Endothelial cell of umbilical vein (primary cell): ENCODE results near the gene CNOT6L. TPM values are rescaled to one million over a fixed set of nuclear protein-coding genes. Genes with fewer than 3 reads are reported as not detected.

Experiments
- BruUV-seq: library from RNA; stranded (reverse); fragments of 400-500 nt; replicated peaks from 2 replicates; lab custom pipeline; 2021; lab: Mats Ljungman, UMichigan
- CTCF ChIA-PET: fragments of 300-600, 350-600 bp; sonication (Branson Sonifier 250); formaldehyde crosslinking; loops from one replicate; lab custom pipeline; 2021; ENCODE audit warnings: antibody characterized with exemption, inconsistent platforms; lab: Charles Lee
- POLR2A ChIA-PET: fragments of 300-600, 350-600 bp; sonication (Branson Sonifier 250); formaldehyde crosslinking; loops from one replicate; lab custom pipeline; 2021; ENCODE audit warnings: antibody characterized with exemption, inconsistent platforms; lab: Charles Lee
- DNase-seq: peaks from one replicate; pipeline ENCODE4 v3.0.0-alpha.2; 2011; ENCODE audit warnings: low read depth, low spot score
- FAIRE-seq: peaks from 2 replicates; lab custom pipeline; 2011; peaks lifted over from hg19 to GRCh38; lab: Jason Lieb, UNC
- H2AFZ ChIP-seq: 2 replicates; pipeline ENCODE4 v1.6.0; 2012; ENCODE audit warnings: low read depth, low read length, control low read depth, inconsistent platforms
- H3K27ac ChIP-seq: 2 replicates; pipeline ENCODE4 v1.5.1; 2011; ENCODE audit warnings: low read depth, mild to moderate bottlenecking, control low read depth, low read length, moderate library complexity; ENCODE audit not compliant: insufficient read depth
- H3K27me3 ChIP-seq, 2 experiments: 2 replicates each; pipeline versions ENCODE4 v1.6.0 to v1.6.1; 2011; ENCODE audit warnings: low read length in 2 of 2, mixed read lengths in 1 of 2; ENCODE audit not compliant: control insufficient read depth in 2 of 2, insufficient read depth in 2 of 2
- H3K36me3 ChIP-seq, 2 experiments: 2 replicates in 1 of 2; 3 replicates in 1 of 2; pipeline ENCODE4 v1.5.1; 2011; ENCODE audit warnings: low read length in 2 of 2, mild to moderate bottlenecking in 1 of 2, moderate library complexity in 1 of 2; ENCODE audit not compliant: control insufficient read depth in 2 of 2, insufficient read depth in 2 of 2; ENCODE audit errors: extremely low read depth in 1 of 2
- H3K4me1 ChIP-seq: 3 replicates; pipeline ENCODE4 v1.5.1; 2011; ENCODE audit warnings: mild to moderate bottlenecking, low read length; ENCODE audit not compliant: control insufficient read depth, insufficient read depth; ENCODE audit errors: extremely low read depth
- H3K4me2 ChIP-seq: 2 replicates; pipeline ENCODE4 v1.6.1; 2011; ENCODE audit warnings: low read length, control low read depth, mixed read lengths; ENCODE audit not compliant: insufficient read depth
- H3K4me3 ChIP-seq, 3 experiments: fragments of 200-600 bp in 1 of 3; sonication (generic), shearing (Covaris generic) in 1 of 3; replicated peaks in 1 of 3; 2 replicates each; pipeline ENCODE4 v1.5.1; 2011 to 2016; ENCODE audit warnings: control low read depth in 3 of 3, low read length in 3 of 3, mild to moderate bottlenecking in 2 of 3, inconsistent platforms in 1 of 3, low read depth in 1 of 3, moderate library complexity in 1 of 3; ENCODE audit not compliant: insufficient read depth in 1 of 3
- H3K79me2 ChIP-seq: 2 replicates; pipeline ENCODE4 v1.6.0; 2012; ENCODE audit warnings: low read length, inconsistent platforms; ENCODE audit not compliant: control insufficient read depth, insufficient read depth
- H3K9ac ChIP-seq: replicated peaks from 2 replicates; pipeline ENCODE3; 2011; ENCODE audit warnings: low read length, control low read depth; ENCODE audit not compliant: insufficient read depth; ENCODE audit errors: extremely low read depth
- H3K9me1 ChIP-seq: replicated peaks from 3 replicates; pipeline ENCODE4 v1.6.0; 2011; ENCODE audit warnings: mild to moderate bottlenecking, low read length; ENCODE audit not compliant: control insufficient read depth, insufficient read depth; ENCODE audit errors: extremely low read depth
- H3K9me3 ChIP-seq: replicated peaks from 2 replicates; pipeline ENCODE4 v1.5.1; 2012; ENCODE audit warnings: low read length, inconsistent platforms; ENCODE audit not compliant: control insufficient read depth, insufficient read depth
- H4K20me1 ChIP-seq: replicated peaks from 2 replicates; pipeline ENCODE3; 2011; ENCODE audit warnings: mild to moderate bottlenecking, low read length; ENCODE audit not compliant: control insufficient read depth, insufficient read depth; ENCODE audit errors: extremely low read depth
- CTCF ChIP-seq, 2 donors: IDR thresholded peaks; 1 replicate in 1 of 2; 2 replicates in 1 of 2; pipeline ENCODE4 v1.5.1; 2011; ENCODE audit warnings: low read length in 2 of 2, mild to moderate bottlenecking in 2 of 2, moderate library complexity in 2 of 2, control low read depth in 1 of 2, inconsistent platforms in 1 of 2, low read depth in 1 of 2; ENCODE audit not compliant: insufficient read depth in 1 of 2; ENCODE audit errors: extremely low read depth in 1 of 2
- EZH2 ChIP-seq: IDR thresholded peaks from 2 replicates; pipeline ENCODE4 v1.6.1; 2012; ENCODE audit warnings: borderline replicate concordance, low read depth, mild to moderate bottlenecking, moderate library complexity, low read length, inconsistent platforms; ENCODE audit not compliant: severe bottlenecking
- FOS ChIP-seq: IDR thresholded peaks from 2 replicates; pipeline ENCODE4 v1.6.1; 2011; ENCODE audit warnings: mild to moderate bottlenecking, low read length, moderate library complexity, borderline replicate concordance; ENCODE audit not compliant: insufficient read depth
- GATA2 ChIP-seq: IDR thresholded peaks from 2 replicates; pipeline ENCODE4 v1.7.0; 2011; ENCODE audit warnings: low read depth, mild to moderate bottlenecking, moderate library complexity, mixed read lengths, low read length; ENCODE audit not compliant: insufficient read length, insufficient read depth
- JUN ChIP-seq: IDR thresholded peaks from 2 replicates; pipeline ENCODE4 v1.6.1; 2011; ENCODE audit warnings: borderline replicate concordance, low read depth; ENCODE audit not compliant: insufficient read length, insufficient read depth
- MAX ChIP-seq: IDR thresholded peaks from 2 replicates; pipeline ENCODE4 v1.6.1; 2011; ENCODE audit not compliant: insufficient read depth, insufficient read length
- MYC ChIP-seq: IDR thresholded peaks from one replicate; pipeline ENCODE4 v1.6.1; 2011; ENCODE audit warnings: mild to moderate bottlenecking, low read depth, low read length
- POLR2A ChIP-seq: IDR thresholded peaks from 2 replicates; pipeline ENCODE4 v1.6.1; 2012; ENCODE audit warnings: low read depth, mild to moderate bottlenecking, control low read depth, low read length
- POLR2AphosphoS5 ChIP-seq: IDR thresholded peaks from 2 replicates; pipeline ENCODE4 v1.6.1; 2012; ENCODE audit warnings: low read depth, mild to moderate bottlenecking, control low read depth, low read length, moderate library complexity; ENCODE audit not compliant: insufficient read depth
- dilution Hi-C: fragments of 300-500 bp; cut with MboI; formaldehyde crosslinking; loops from one replicate; pipeline ENCODE4 v1.15.0; 2019; ENCODE audit warnings: low sequenced_read_pairs; ENCODE audit not compliant: extremely low pct_ligation_motif_present
- intact Hi-C: fragments of 100-400 bp; cut with micrococcal nuclease; formaldehyde crosslinking; loops from one replicate; pipeline ENCODE4 v1.10.0; 2022
- polyA plus RNA-seq, 4 experiments: library from polyadenylated mRNA; depleted of rRNA in 3 of 4; stranded (reverse) in 3 of 4; unstranded in 1 of 4; fragments of >200 nt; gene quantifications; 2 replicates each; pipeline versions ENCODE4 v1.2.1 to v1.2.3, GENCODE V29; 2011 to 2012; ENCODE audit warnings: missing spikeins in 1 of 4
- small RNA-seq: library from RNA; depleted of rRNA; stranded (forward); fragments of <200 nt; gene quantifications from one replicate; pipeline ENCODE3, GENCODE V24; 2012; ENCODE audit warnings: low replicate concordance, low read depth; ENCODE audit not compliant: insufficient read depth, insufficient read length
- total RNA-seq: library from RNA; stranded (reverse); gene quantifications from 2 replicates; pipeline ENCODE4 v1.2.3, GENCODE V29; 2021

Gene CNOT6L
- total and polyA plus RNA-seq, 2 donors (not counting 3 experiments of a cell fraction or from before 2014, with no cell fraction given), result 8.5 to 60.7 TPM

- BruUV-seq, result no TSS peak
- POLR2A ChIA-PET, result no interaction called here
- Histone ChIP-seq H3K27me3 (peaks cover 3 to 4% of the 10 kb centered on the region in 2 experiments), H3K9me1 (no peaks in the 10 kb centered on the region), H3K9me3 (no peaks in the 10 kb centered on the region), H3K9ac (no peak overlapping the region), H3K27ac (no peak overlapping the region), H3K36me3 (no peaks in the 10 kb centered on the region), H3K4me2 (no peak overlapping the region), H3K79me2 (no peaks in the 10 kb centered on the region), H4K20me1 (no peaks in the 10 kb centered on the region), H3K4me3 (no peak overlapping the region), H2AFZ (no peak overlapping the region), H3K4me1 (no peaks in the 10 kb centered on the region)
- FAIRE-seq (no peak), DNase-seq (no peak)
- CTCF ChIA-PET, result no interaction called here
- intact Hi-C loops (no loop called here), dilution Hi-C loops (no loop called here)
- TF ChIP-seq EZH2, result no peak
- no peak for TF ChIP-seq MAX
- TF ChIP-seq CTCF (IDR thresholded peaks at IDR 0.05; ENCODE audit: extremely low read depth in 1 of 2, insufficient read depth in 1 of 2, low read depth in 1 of 2, low read length in 2 of 2), result no peak
- no peak for TF ChIP-seq POLR2AphosphoS5
- TF ChIP-seq JUN, result no peak
- no peak for TF ChIP-seq FOS
- TF ChIP-seq POLR2A, result no peak
- no peak for TF ChIP-seq MYC
- no peak for TF ChIP-seq GATA2
Measured at GRCh38 chr4:77665381-77666069, 153.6 kb downstream of the CNOT6L start.

Small RNA genes within 50 kb of the gene (small RNA-seq; reads per million reads assigned to genes)
- gene AC112225.1 (not detected), gene RF00612 (not detected)

Other genes with a start within 250 kb of the CNOT6L start
- gene CXCL13, start 213.5 kb downstream of the CNOT6L start, total RNA-seq, result not detected in 2 replicates
- not detected in 2 replicates for gene CXCL13, start 213.5 kb downstream of the CNOT6L start, polyA plus RNA-seq
- 38.6 and 42.9 TPM in 2 replicates for gene MRPL1, start 43.5 kb upstream of the CNOT6L start, total RNA-seq
- gene MRPL1, start 43.5 kb upstream of the CNOT6L start, polyA plus RNA-seq, result 6.0 and 11.5 TPM in 2 replicates
- 3.4 and 3.6 TPM in 2 replicates for gene FRAS1, start 238.0 kb upstream of the CNOT6L start, total RNA-seq
- gene FRAS1, start 238.0 kb upstream of the CNOT6L start, polyA plus RNA-seq, result 1.3 and 1.4 TPM in 2 replicates